ENCODE data around the gene YIF1B.

DNA sequence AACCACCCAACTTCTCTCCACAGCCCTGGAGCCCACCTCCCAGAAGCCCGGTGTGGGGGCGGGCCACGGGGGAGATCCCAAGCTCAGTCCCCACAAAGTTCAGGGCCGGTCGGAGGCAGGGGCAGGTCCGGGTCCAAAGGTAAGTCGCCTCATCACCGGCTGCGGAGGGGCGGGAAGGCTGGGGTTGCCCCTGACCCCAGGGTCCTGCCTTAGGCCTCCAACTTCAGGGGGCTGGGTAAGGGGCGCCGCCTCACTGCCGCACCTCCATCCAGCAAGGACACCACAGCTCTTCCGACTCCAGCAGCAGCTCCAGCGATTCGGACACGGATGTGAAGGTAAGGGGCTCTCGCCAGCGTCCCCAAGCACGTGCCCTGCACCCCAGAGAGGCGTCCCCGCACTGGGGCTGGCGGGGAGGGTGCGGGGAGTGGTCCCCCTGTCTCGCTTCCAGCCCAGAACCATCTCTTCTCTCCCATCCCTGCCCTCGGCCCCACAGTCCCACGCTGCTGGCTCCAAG, 11.3 kb downstream of the YIF1B start:
- TF ChIP-seq EZH2 (IDR thresholded peaks at IDR 0.05; ENCODE audit: borderline replicate concordance, low read depth, low read length, severe bottlenecking), result no peak
- TF ChIP-seq, protein P1, sequence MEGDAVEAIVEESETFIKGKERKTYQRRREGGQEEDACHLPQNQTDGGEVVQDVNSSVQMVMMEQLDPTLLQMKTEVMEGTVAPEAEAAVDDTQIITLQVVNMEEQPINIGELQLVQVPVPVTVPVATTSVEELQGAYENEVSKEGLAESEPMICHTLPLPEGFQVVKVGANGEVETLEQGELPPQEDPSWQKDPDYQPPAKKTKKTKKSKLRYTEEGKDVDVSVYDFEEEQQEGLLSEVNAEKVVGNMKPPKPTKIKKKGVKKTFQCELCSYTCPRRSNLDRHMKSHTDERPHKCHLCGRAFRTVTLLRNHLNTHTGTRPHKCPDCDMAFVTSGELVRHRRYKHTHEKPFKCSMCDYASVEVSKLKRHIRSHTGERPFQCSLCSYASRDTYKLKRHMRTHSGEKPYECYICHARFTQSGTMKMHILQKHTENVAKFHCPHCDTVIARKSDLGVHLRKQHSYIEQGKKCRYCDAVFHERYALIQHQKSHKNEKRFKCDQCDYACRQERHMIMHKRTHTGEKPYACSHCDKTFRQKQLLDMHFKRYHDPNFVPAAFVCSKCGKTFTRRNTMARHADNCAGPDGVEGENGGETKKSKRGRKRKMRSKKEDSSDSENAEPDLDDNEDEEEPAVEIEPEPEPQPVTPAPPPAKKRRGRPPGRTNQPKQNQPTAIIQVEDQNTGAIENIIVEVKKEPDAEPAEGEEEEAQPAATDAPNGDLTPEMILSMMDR (IDR thresholded peaks at IDR 0.05; ENCODE audit: extremely low read depth in 1 of 2, insufficient read depth in 1 of 2, low read depth in 1 of 2, low read length in 2 of 2), result no peak
- no peak for TF ChIP-seq POLR2AphosphoS5 (IDR thresholded peaks at IDR 0.05; ENCODE audit: insufficient read depth, low read depth, low read length)
- TF ChIP-seq POLR2A (IDR thresholded peaks at IDR 0.05; ENCODE audit: low read depth, low read length), result no peak
- TF ChIP-seq, protein P2, sequence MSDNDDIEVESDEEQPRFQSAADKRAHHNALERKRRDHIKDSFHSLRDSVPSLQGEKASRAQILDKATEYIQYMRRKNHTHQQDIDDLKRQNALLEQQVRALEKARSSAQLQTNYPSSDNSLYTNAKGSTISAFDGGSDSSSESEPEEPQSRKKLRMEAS (IDR thresholded peaks at IDR 0.05; ENCODE audit: insufficient read depth, insufficient read length), result no peak
- TF ChIP-seq FOS (IDR thresholded peaks at IDR 0.05; ENCODE audit: borderline replicate concordance, insufficient read depth, low read length), result no peak
- no peak for TF ChIP-seq JUN (IDR thresholded peaks at IDR 0.05; ENCODE audit: borderline replicate concordance, insufficient read depth, insufficient read length, low read depth)
- TF ChIP-seq MYC (IDR thresholded peaks at IDR 0.05; ENCODE audit: low read depth, low read length), result no peak
- no peak for TF ChIP-seq GATA2 (IDR thresholded peaks at IDR 0.05; ENCODE audit: insufficient read depth, insufficient read length, low read depth, low read length)
